Body of pancreas (tissue), 4 donors: ENCODE data around the gene SERPINB7.

ENCODE experiments used
- CTCF ChIP-seq, 7 experiments: fragments of 450-650 bp in 4 of 7; fragments of 200-600 bp in 3 of 7; sonication (generic) in 3 of 7; IDR thresholded peaks; one replicate each; pipeline ENCODE4 v1.5.1; 2016 to 2019; ENCODE audit warnings: antibody characterized with exemption in 7 of 7
- POLR2A ChIP-seq, 3 donors: fragments of 450-650 bp; IDR thresholded peaks; one replicate each; pipeline ENCODE4 v1.6.1; 2016; ENCODE audit warnings: antibody characterized with exemption in 3 of 3, mild to moderate bottlenecking in 2 of 3

- TF ChIP-seq CTCF (IDR thresholded peaks at IDR 0.05): peak in 1 of 7 experiments; percentile 7
- TF ChIP-seq POLR2A (IDR thresholded peaks at IDR 0.05): no peak
Measured at GRCh38 chr18:63850020-63850419, 74.8 kb downstream of the SERPINB7 start.
